Breast epithelium (tissue), 3 donors: ENCODE measurements around the gene SERPINA1.

Experiments used
- POLR2A ChIP-seq: fragments of 450-650 bp; IDR thresholded peaks from one replicate; pipeline ENCODE4 v1.6.1; 2016; ENCODE audit warnings: antibody characterized with exemption, mild to moderate bottlenecking, moderate library complexity
- TF ChIP-seq, protein P1 (sequence below), 3 donors: fragments of 450-650 bp; IDR thresholded peaks; one replicate each; pipeline ENCODE4 v1.5.1; 2016 to 2017; ENCODE audit warnings: antibody characterized with exemption in 3 of 3, mild to moderate bottlenecking in 3 of 3, moderate library complexity in 3 of 3

GRCh38 chr14:94374749-94375260 lies 13.6 kb downstream of the SERPINA1 start:
- TF ChIP-seq, protein P1, sequence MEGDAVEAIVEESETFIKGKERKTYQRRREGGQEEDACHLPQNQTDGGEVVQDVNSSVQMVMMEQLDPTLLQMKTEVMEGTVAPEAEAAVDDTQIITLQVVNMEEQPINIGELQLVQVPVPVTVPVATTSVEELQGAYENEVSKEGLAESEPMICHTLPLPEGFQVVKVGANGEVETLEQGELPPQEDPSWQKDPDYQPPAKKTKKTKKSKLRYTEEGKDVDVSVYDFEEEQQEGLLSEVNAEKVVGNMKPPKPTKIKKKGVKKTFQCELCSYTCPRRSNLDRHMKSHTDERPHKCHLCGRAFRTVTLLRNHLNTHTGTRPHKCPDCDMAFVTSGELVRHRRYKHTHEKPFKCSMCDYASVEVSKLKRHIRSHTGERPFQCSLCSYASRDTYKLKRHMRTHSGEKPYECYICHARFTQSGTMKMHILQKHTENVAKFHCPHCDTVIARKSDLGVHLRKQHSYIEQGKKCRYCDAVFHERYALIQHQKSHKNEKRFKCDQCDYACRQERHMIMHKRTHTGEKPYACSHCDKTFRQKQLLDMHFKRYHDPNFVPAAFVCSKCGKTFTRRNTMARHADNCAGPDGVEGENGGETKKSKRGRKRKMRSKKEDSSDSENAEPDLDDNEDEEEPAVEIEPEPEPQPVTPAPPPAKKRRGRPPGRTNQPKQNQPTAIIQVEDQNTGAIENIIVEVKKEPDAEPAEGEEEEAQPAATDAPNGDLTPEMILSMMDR (IDR thresholded peaks at IDR 0.05): no peak
- TF ChIP-seq POLR2A: no peak
